IMR-90 (cell line): ENCODE data around the gene GLYATL1. TPM values are rescaled to one million over a fixed set of nuclear protein-coding genes. Genes with fewer than 3 reads are reported as not detected.

Experiments
- ATAC-seq: fragments of 200-7000 bp; cut with Tn5 transposase; 2 replicates; pipeline ENCODE4 v1.9.1; 2020; ENCODE audit warnings: low read depth, mild to moderate bottlenecking, moderate library complexity
- BruUV-seq: library from RNA; stranded (reverse); fragments of 400-500 nt; replicated peaks from 2 replicates; lab custom pipeline; 2021; lab: Mats Ljungman, UMichigan
- CTCF ChIA-PET: fragments of 300-600 bp; formaldehyde crosslinking; extraction: SDS; loops from one replicate; lab custom pipeline; 2021; ENCODE audit warnings: antibody characterized with exemption; lab: Yijun Ruan, JAX
- POLR2A ChIA-PET: fragments of 300-600 bp; sonication (Branson Sonifier 250); formaldehyde crosslinking; loops from one replicate; lab custom pipeline; 2022; ENCODE audit warnings: antibody characterized with exemption; ENCODE audit not compliant: unreplicated experiment; lab: Charles Lee
- DNase-seq: peaks from one replicate; pipeline ENCODE4 v3.0.0; 2013
- H2AFZ ChIP-seq: replicated peaks from 2 replicates; pipeline ENCODE3; 2013; ENCODE audit warnings: low read length, mild to moderate bottlenecking; ENCODE audit not compliant: poor library complexity
- H2AK5ac ChIP-seq: 2 replicates; pipeline ENCODE4 v1.6.1; 2013; ENCODE audit warnings: low read depth, low read length, inconsistent platforms
- H2AK9ac ChIP-seq: replicated peaks from 2 replicates; pipeline ENCODE3; 2013; ENCODE audit warnings: mild to moderate bottlenecking, low read depth, low read length, moderate library complexity; ENCODE audit not compliant: poor library complexity
- H2BK120ac ChIP-seq: 2 replicates; pipeline ENCODE4 v1.6.1; 2013; ENCODE audit warnings: low read depth, low read length, inconsistent platforms
- H2BK15ac ChIP-seq: 3 replicates; pipeline ENCODE4 v1.6.1; 2013; ENCODE audit warnings: low read depth, low read length, inconsistent platforms
- H2BK20ac ChIP-seq: 2 replicates; pipeline ENCODE4 v1.6.1; 2013; ENCODE audit warnings: low read depth, mild to moderate bottlenecking, inconsistent platforms, low read length, moderate library complexity
- H2BK5ac ChIP-seq: 2 replicates; pipeline ENCODE4 v1.6.1; 2013; ENCODE audit warnings: mild to moderate bottlenecking, low read depth, low read length, inconsistent platforms; ENCODE audit not compliant: poor library complexity, severe bottlenecking
- H3K14ac ChIP-seq: replicated peaks from 2 replicates; pipeline ENCODE4 v1.6.1; 2013; ENCODE audit warnings: low read depth, low read length, inconsistent platforms
- H3K18ac ChIP-seq: 2 replicates; pipeline ENCODE4 v1.6.1; 2013; ENCODE audit warnings: low read depth, low read length, control low read depth
- H3K23ac ChIP-seq: 2 replicates; pipeline ENCODE4 v1.6.1; 2013; ENCODE audit warnings: low read depth, low read length, inconsistent platforms
- H3K27ac ChIP-seq: 2 replicates; pipeline ENCODE4 v1.5.1; 2013; ENCODE audit warnings: mild to moderate bottlenecking, control low read depth, low read length; ENCODE audit not compliant: insufficient read depth
- H3K27me3 ChIP-seq: 2 replicates; pipeline ENCODE4 v1.6.1; 2013; ENCODE audit warnings: low read length; ENCODE audit not compliant: control insufficient read depth, insufficient read depth
- H3K36me3 ChIP-seq: 2 replicates; pipeline ENCODE4 v1.6.1; 2013; ENCODE audit warnings: low read length, mixed read lengths; ENCODE audit not compliant: control insufficient read depth, insufficient read depth
- H3K4ac ChIP-seq: 2 replicates; pipeline ENCODE4 v1.6.1; 2013; ENCODE audit warnings: low read depth, low read length, inconsistent platforms
- H3K4me1 ChIP-seq: 2 replicates; pipeline ENCODE4 v1.6.1; 2013; ENCODE audit warnings: low read length, mixed read lengths; ENCODE audit not compliant: control insufficient read depth, insufficient read depth
- H3K4me2 ChIP-seq: 2 replicates; pipeline ENCODE4 v1.6.1; 2013; ENCODE audit warnings: low read depth, mild to moderate bottlenecking, control low read depth, low read length, moderate library complexity
- H3K4me3 ChIP-seq: 2 replicates; pipeline ENCODE4 v1.5.1; 2013; ENCODE audit warnings: low read depth, mild to moderate bottlenecking, control low read depth, low read length, moderate library complexity; ENCODE audit not compliant: insufficient read depth
- H3K56ac ChIP-seq: 2 replicates; pipeline ENCODE4 v1.6.1; 2013; ENCODE audit warnings: low read length, inconsistent platforms; ENCODE audit not compliant: insufficient read depth; ENCODE audit errors: extremely low read depth
- H3K79me1 ChIP-seq, 2 experiments: 2 replicates each; pipeline ENCODE4 v1.6.1; 2013; ENCODE audit warnings: low read length in 2 of 2, inconsistent platforms in 1 of 2, low read depth in 1 of 2
- H3K9ac ChIP-seq: 2 replicates; pipeline ENCODE4 v1.6.1; 2013; ENCODE audit warnings: low read depth, low read length, control low read depth
- H3K9me1 ChIP-seq: 2 replicates; pipeline ENCODE4 v1.6.1; 2013; ENCODE audit warnings: low read length, inconsistent platforms; ENCODE audit not compliant: insufficient read depth
- H3K9me3 ChIP-seq: 2 replicates; pipeline ENCODE4 v1.6.1; 2013; ENCODE audit warnings: low read length; ENCODE audit not compliant: control insufficient read depth, insufficient read depth
- H4K20me1 ChIP-seq: 2 replicates; pipeline ENCODE4 v1.6.1; 2013; ENCODE audit warnings: low read length, inconsistent platforms; ENCODE audit not compliant: insufficient read depth
- H4K5ac ChIP-seq: 2 replicates; pipeline ENCODE4 v1.6.1; 2013; ENCODE audit warnings: mild to moderate bottlenecking, low read depth, low read length, control low read depth
- H4K8ac ChIP-seq, 2 experiments: 2 replicates each; pipeline ENCODE4 v1.6.1; 2013; ENCODE audit warnings: low read depth in 2 of 2, low read length in 2 of 2, control low read depth in 1 of 2, inconsistent platforms in 1 of 2
- H4K91ac ChIP-seq: 2 replicates; pipeline ENCODE4 v1.6.1; 2013; ENCODE audit warnings: low read depth, low read length, inconsistent platforms; ENCODE audit not compliant: insufficient read depth
- BHLHE40 ChIP-seq: fragments of 150-350 bp; IDR thresholded peaks from 2 replicates; pipeline ENCODE4 v1.6.1; 2016; ENCODE audit warnings: mild to moderate bottlenecking, low read depth, low read length
- CEBPB ChIP-seq: IDR thresholded peaks from 2 replicates; pipeline ENCODE4 v1.6.1; 2012; ENCODE audit warnings: low read depth, low read length, improper control_type of control experiment
- CTCF ChIP-seq: conservative IDR thresholded peaks from 2 replicates; pipeline ENCODE4 v1.5.1; 2012; ENCODE audit warnings: mild to moderate bottlenecking, low read depth, low read length, improper control_type of control experiment
- ELK1 ChIP-seq: fragments of 150-350 bp; IDR thresholded peaks from 2 replicates; pipeline ENCODE4 v1.6.1; 2016; ENCODE audit warnings: low read depth, mild to moderate bottlenecking, low read length, moderate library complexity, borderline replicate concordance
- FOS ChIP-seq: fragments of 150-350 bp; IDR thresholded peaks from 2 replicates; pipeline ENCODE4 v1.6.1; 2016; ENCODE audit warnings: low read depth, low read length
- MAFK ChIP-seq: IDR thresholded peaks from 2 replicates; pipeline ENCODE4 v1.6.1; 2012; ENCODE audit warnings: low read depth, low read length, improper control_type of control experiment
- MAZ ChIP-seq: IDR thresholded peaks from 2 replicates; pipeline ENCODE4 v1.6.1; 2012; ENCODE audit warnings: low read depth, mild to moderate bottlenecking, low read length, improper control_type of control experiment, moderate library complexity, borderline replicate concordance
- NFE2L2 ChIP-seq: fragments of 150-350 bp; IDR thresholded peaks from 2 replicates; pipeline ENCODE4 v1.6.1; 2016; ENCODE audit warnings: low read depth, mild to moderate bottlenecking, low read length
- POLR2A ChIP-seq: IDR thresholded peaks from 2 replicates; pipeline ENCODE4 v1.6.1; 2012; ENCODE audit warnings: mild to moderate bottlenecking, low read depth, low read length
- RAD21 ChIP-seq: IDR thresholded peaks from 2 replicates; pipeline ENCODE4 v1.6.1; 2012; ENCODE audit warnings: low read length, improper control_type of control experiment
- RCOR1 ChIP-seq: IDR thresholded peaks from 2 replicates; pipeline ENCODE4 v1.6.1; 2012; ENCODE audit warnings: mild to moderate bottlenecking, low read length, improper control_type of control experiment; ENCODE audit not compliant: insufficient replicate concordance
- RFX5 ChIP-seq: IDR thresholded peaks from 2 replicates; pipeline ENCODE4 v1.8.0; 2012; ENCODE audit warnings: low read depth, mild to moderate bottlenecking, low read length, moderate library complexity
- SMC3 ChIP-seq: fragments of 150-350 bp; IDR thresholded peaks from 2 replicates; pipeline ENCODE4 v1.6.1; 2016; ENCODE audit warnings: low read depth, mild to moderate bottlenecking, antibody characterized with exemption, low read length, moderate library complexity
- USF2 ChIP-seq: fragments of 150-350 bp; IDR thresholded peaks from 2 replicates; pipeline ENCODE4 v1.6.1; 2017; ENCODE audit warnings: mild to moderate bottlenecking, antibody characterized with exemption, low read length, low read depth
- WGBS, 2 experiments: methylation state at CpG; one replicate each; pipeline versions ENCODE4 v1.1.5 to v1.1.7; 2013; ENCODE audit warnings: missing lambda C conversion rate in 2 of 2; ENCODE audit not compliant: insufficient read length in 1 of 2; ENCODE audit errors: extremely low coverage in 2 of 2; 5-methylcytosine and 5-hydroxymethylcytosine counted together
- dilution Hi-C: fragments of 300-500 bp; cut with HindIII; formaldehyde crosslinking; loops from one replicate; pipeline ENCODE4 v1.14.3; 2018; ENCODE audit warnings: low sequenced_read_pairs; ENCODE audit not compliant: unreplicated experiment
- in situ Hi-C: fragments of 300-500 bp; cut with MboI; formaldehyde crosslinking; loops from 3 replicates; pipeline ENCODE4 v1.14.3; 2019; ENCODE audit warnings: low sequenced_read_pairs, inconsistent platforms, mixed read lengths
- intact Hi-C: fragments of 100-400 bp; cut with micrococcal nuclease; formaldehyde crosslinking; loops from 2 replicates; pipeline ENCODE4 v1.10.0; 2022
- polyA plus RNA-seq, 3 experiments: library from polyadenylated mRNA; depleted of rRNA; stranded (reverse); fragments of >200 nt; gene quantifications; 2 replicates each; pipeline ENCODE4 v1.2.3, GENCODE V29; 2012; ENCODE audit warnings: low replicate concordance in 1 of 3
- total RNA-seq: library from RNA; depleted of rRNA; stranded (reverse); fragments of >200 nt; gene quantifications from 2 replicates; pipeline ENCODE4 v1.2.3, GENCODE V29; 2012

GLYATL1 gene
- total and polyA plus RNA-seq, 2 of the 4 experiments (the other 2 are of a cell fraction), result 0.54 to 0.58 TPM

- Histone ChIP-seq H2AFZ (no peak overlapping the region), H2AK9ac (no peak overlapping the region), H3K23ac (no peak overlapping the region), H3K79me1 (no peaks in the 10 kb centered on the region), H3K9me1 (no peaks in the 10 kb centered on the region), H2BK5ac (no peak overlapping the region), H2BK120ac (no peak overlapping the region), H2BK20ac (no peak overlapping the region), H3K9ac (no peak overlapping the region), H3K4me1 (no peaks in the 10 kb centered on the region), H2BK15ac (no peak overlapping the region), H3K14ac (no peak overlapping the region), H3K56ac (no peak overlapping the region), H3K27ac (no peak overlapping the region), H3K4me2 (no peak overlapping the region), H3K4me3 (no peak overlapping the region), H2AK5ac (no peak overlapping the region), H4K20me1 (no peaks in the 10 kb centered on the region), H4K91ac (no peak overlapping the region), H3K27me3 (no peaks in the 10 kb centered on the region), H3K18ac (no peak overlapping the region), H4K8ac (no peak overlapping the region), H3K4ac (no peak overlapping the region), H4K5ac (no peak overlapping the region), H3K9me3 (no peaks in the 10 kb centered on the region), H3K36me3 (no peaks in the 10 kb centered on the region)
- BruUV-seq, result no TSS peak
- in situ Hi-C loops, result no loop called here
- dilution Hi-C loops, result no loop called here
- no peak for TF ChIP-seq BHLHE40
- no peak for TF ChIP-seq CEBPB
- no peak for TF ChIP-seq USF2
- TF ChIP-seq RAD21, result no peak
- no peak for TF ChIP-seq RCOR1
- no peak for TF ChIP-seq RFX5
- TF ChIP-seq MAZ, result no peak
- no peak for TF ChIP-seq SMC3
- no peak for TF ChIP-seq CTCF
- no peak for TF ChIP-seq FOS
- TF ChIP-seq NFE2L2, result no peak
- no peak for TF ChIP-seq MAFK
- no peak for TF ChIP-seq POLR2A
- TF ChIP-seq ELK1, result no peak
- WGBS, 2 experiments, result no CpG with 5 or more reads among the region's 7 CpGs
- POLR2A ChIA-PET, result no interaction called here
- intact Hi-C loops, result no loop called here
- CTCF ChIA-PET, result no interaction called here
- no peak for ATAC-seq
- DNase-seq, result no peak
These were observed 59.4 kb downstream of the GLYATL1 start for GRCh38 chr11:58998480-58999290.
